BE2C (cell line): ENCODE results near the gene UBE2G1.
"Not testable (repeated sequence)": the region's sequence is repeated elsewhere in the genome, so short reads cannot be mapped to it uniquely, and the experiment has no call there.

Source experiments
- DNase-seq: peaks from one replicate; pipeline ENCODE4 v3.0.0-alpha.2; 2020
- H3K27me3 ChIP-seq: fragments of 250-450 bp; sonication (Bioruptor Pico); 2 replicates; pipeline ENCODE4 v1.5.1; 2020; ENCODE audit warnings: mild to moderate bottlenecking
- H3K36me3 ChIP-seq: fragments of 250-450 bp; sonication (Bioruptor Pico); 2 replicates; pipeline ENCODE4 v1.5.1; 2020; ENCODE audit warnings: mild to moderate bottlenecking
- H3K4me1 ChIP-seq: fragments of 250-450 bp; sonication (Bioruptor Pico); 2 replicates; pipeline ENCODE4 v1.5.1; 2020
- H3K4me3 ChIP-seq: 2 replicates; pipeline ENCODE4 v1.5.1; 2011; ENCODE audit warnings: low read depth, low read length
- H3K9me3 ChIP-seq: fragments of 250-450 bp; sonication (Bioruptor Pico); 2 replicates; pipeline ENCODE4 v1.5.1; 2020
- CTCF ChIP-seq: IDR thresholded peaks from 2 replicates; pipeline ENCODE4 v1.5.1; 2012; ENCODE audit warnings: mild to moderate bottlenecking, low read depth, low read length

Gene UBE2G1

GRCh38 chr17:4393806-4394205 lies 27.3 kb upstream of the UBE2G1 start:
- no peaks in the 10 kb centered on the region for H3K9me3 ChIP-seq
- no peak for TF ChIP-seq CTCF
- no peaks in the 10 kb centered on the region for H3K4me1 ChIP-seq

GRCh38 chr17:4389079-4389478 lies 22.6 kb upstream of the UBE2G1 start:
- no peaks in the 10 kb centered on the region for H3K4me1 ChIP-seq
- DNase-seq = no peak
- H3K9me3 ChIP-seq = no peaks in the 10 kb centered on the region
- H3K27me3 ChIP-seq = no peaks in the 10 kb centered on the region
- no peaks in the 10 kb centered on the region for H3K36me3 ChIP-seq
- no peak for TF ChIP-seq CTCF
- H3K4me3 ChIP-seq = no peak overlapping the region

More at GRCh38 chr17:4393806-4394205, 27.3 kb upstream of the UBE2G1 start:
- Histone ChIP-seq H3K27me3 (no peaks in the 10 kb centered on the region), H3K36me3 (no peaks in the 10 kb centered on the region), H3K4me3 (no peak overlapping the region)
- no peak for DNase-seq

GRCh38 chr17:4387137-4387536 lies 20.7 kb upstream of the UBE2G1 start:
- Histone ChIP-seq H3K27me3 (no peaks in the 10 kb centered on the region), H3K9me3 (no peaks in the 10 kb centered on the region), H3K36me3 (no peaks in the 10 kb centered on the region), H3K4me1 (no peaks in the 10 kb centered on the region), H3K4me3 (no peak overlapping the region)
- TF ChIP-seq CTCF = no peak
- no peak for DNase-seq

- Histone ChIP-seq H3K27me3 (no peaks in the 10 kb centered on the region), H3K36me3 (no peaks in the 10 kb centered on the region), H3K9me3 (no peaks in the 10 kb centered on the region), H3K4me1 (no peaks in the 10 kb centered on the region), H3K4me3 (no peak overlapping the region)
- TF ChIP-seq CTCF = no peak
- no peak for DNase-seq
These were observed 19.9 kb upstream of the UBE2G1 start for GRCh38 chr17:4386406-4386805.

- DNase-seq = no peak
- Histone ChIP-seq H3K4me1 (no peaks in the 10 kb centered on the region), H3K9me3 (no peaks in the 10 kb centered on the region), H3K36me3 (no peaks in the 10 kb centered on the region), H3K4me3 (no peak overlapping the region), H3K27me3 (no peaks in the 10 kb centered on the region)
- no peak for TF ChIP-seq CTCF
These were observed 15.5 kb upstream of the UBE2G1 start for GRCh38 chr17:4381690-4382671.

- Histone ChIP-seq H3K36me3 (no peaks in the 10 kb centered on the region), H3K9me3 (no peaks in the 10 kb centered on the region), H3K27me3 (no peaks in the 10 kb centered on the region), H3K4me3 (no peak overlapping the region), H3K4me1 (no peaks in the 10 kb centered on the region)
- TF ChIP-seq CTCF = no peak
- DNase-seq = no peak
These were observed 12.2 kb upstream of the UBE2G1 start for GRCh38 chr17:4378626-4379025.

GRCh38 chr17:4377247-4377646 lies 10.8 kb upstream of the UBE2G1 start:
- H3K9me3 ChIP-seq, H3K4me1 ChIP-seq, H3K36me3 ChIP-seq, DNase-seq, H3K27me3 ChIP-seq, H3K4me3 ChIP-seq: not testable (repeated sequence)

- H3K4me3 ChIP-seq = not testable (repeated sequence)
These were observed 9.4 kb upstream of the UBE2G1 start for GRCh38 chr17:4375796-4376440.

More at GRCh38 chr17:4375796-4376440, 9.4 kb upstream of the UBE2G1 start:
- not testable (repeated sequence) for H3K36me3 ChIP-seq, H3K4me1 ChIP-seq, H3K27me3 ChIP-seq, H3K9me3 ChIP-seq, DNase-seq
